Measurements from ENCODE around the gene GCK.

Gene GCK

DNA sequence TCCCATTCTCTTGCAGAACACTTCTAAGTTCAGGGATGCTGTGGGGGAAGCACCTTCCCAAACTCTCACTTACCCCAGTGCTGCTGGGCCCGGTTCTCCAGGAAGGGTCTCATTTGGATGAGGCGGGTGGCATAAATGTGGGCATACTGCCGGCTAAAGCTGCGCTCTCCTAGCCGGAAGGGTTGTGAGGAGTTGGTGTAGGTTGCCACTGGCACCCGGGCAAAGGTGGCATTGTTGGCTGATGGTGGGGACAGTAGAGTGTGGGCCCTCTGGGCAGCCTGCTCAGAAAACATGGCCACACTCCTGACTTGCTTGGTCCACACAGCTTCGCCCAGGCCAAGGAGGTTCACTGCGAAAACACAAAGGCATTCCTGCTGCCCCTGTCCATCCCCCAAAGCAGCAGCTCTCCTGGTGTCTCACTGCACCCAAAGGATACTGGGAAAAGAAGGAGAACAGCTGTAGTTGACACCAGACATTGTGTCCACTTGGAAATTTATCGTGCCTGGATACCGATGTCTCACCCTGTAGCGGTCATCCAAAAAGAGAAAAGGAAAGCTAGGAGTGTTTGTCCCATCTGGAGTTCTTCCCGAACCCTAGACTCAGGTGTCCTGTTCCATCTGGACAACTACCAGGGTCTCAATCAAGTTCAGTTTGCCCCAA is 67.3 kb downstream of the GCK start:
- H3K4me2 ChIP-seq = peak overlapping the region; percentile 96
- peak overlapping the region; percentile 77; the same call in 1 of the 2 replicates for H3K9ac ChIP-seq
- no peak overlapping the region for H3K27ac ChIP-seq

GRCh38 chr7:44120395-44120794 is 68.8 kb downstream of the GCK start:
- H3K27ac ChIP-seq = no peak overlapping the region
- H3K9ac ChIP-seq = no peak overlapping the region
- H3K4me3 ChIP-seq (IDR thresholded peaks at IDR 0.05; ENCODE audit: insufficient read depth, low read depth, low read length) = no peak overlapping the region
- H3K27me3 ChIP-seq (ENCODE audit: insufficient read depth, low read depth) = no peaks in the 10 kb centered on the region
- peaks cover 5% of the 10 kb centered on the region; the same call in 1 of the 2 replicates for H3K36me3 ChIP-seq (ENCODE audit: insufficient read depth)
- H2AFZ ChIP-seq (ENCODE audit: low read depth) = no peak overlapping the region
- H3K79me2 ChIP-seq (ENCODE audit: insufficient read depth, low read depth) = peaks cover 31% of the 10 kb centered on the region
- TF ChIP-seq, protein P1, sequence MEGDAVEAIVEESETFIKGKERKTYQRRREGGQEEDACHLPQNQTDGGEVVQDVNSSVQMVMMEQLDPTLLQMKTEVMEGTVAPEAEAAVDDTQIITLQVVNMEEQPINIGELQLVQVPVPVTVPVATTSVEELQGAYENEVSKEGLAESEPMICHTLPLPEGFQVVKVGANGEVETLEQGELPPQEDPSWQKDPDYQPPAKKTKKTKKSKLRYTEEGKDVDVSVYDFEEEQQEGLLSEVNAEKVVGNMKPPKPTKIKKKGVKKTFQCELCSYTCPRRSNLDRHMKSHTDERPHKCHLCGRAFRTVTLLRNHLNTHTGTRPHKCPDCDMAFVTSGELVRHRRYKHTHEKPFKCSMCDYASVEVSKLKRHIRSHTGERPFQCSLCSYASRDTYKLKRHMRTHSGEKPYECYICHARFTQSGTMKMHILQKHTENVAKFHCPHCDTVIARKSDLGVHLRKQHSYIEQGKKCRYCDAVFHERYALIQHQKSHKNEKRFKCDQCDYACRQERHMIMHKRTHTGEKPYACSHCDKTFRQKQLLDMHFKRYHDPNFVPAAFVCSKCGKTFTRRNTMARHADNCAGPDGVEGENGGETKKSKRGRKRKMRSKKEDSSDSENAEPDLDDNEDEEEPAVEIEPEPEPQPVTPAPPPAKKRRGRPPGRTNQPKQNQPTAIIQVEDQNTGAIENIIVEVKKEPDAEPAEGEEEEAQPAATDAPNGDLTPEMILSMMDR (conservative IDR thresholded peaks at IDR 0.05; ENCODE audit: low read depth, low read length) = no peak
- no peak overlapping the region for H3K4me2 ChIP-seq
- H4K20me1 ChIP-seq (ENCODE audit: insufficient read depth) = no peaks in the 10 kb centered on the region
- peaks cover 22% of the 10 kb centered on the region for H3K4me1 ChIP-seq (ENCODE audit: low read depth, poor library complexity, severe bottlenecking)

More for the DNA sequence above, 67.3 kb downstream of the GCK start:
- Histone ChIP-seq H4K20me1 (ENCODE audit: insufficient read depth) (no peaks in the 10 kb centered on the region), H3K79me2 (ENCODE audit: insufficient read depth, low read depth) (peaks cover 31% of the 10 kb centered on the region), H3K27me3 (ENCODE audit: insufficient read depth, low read depth) (no peaks in the 10 kb centered on the region), H3K36me3 (ENCODE audit: insufficient read depth) (peaks cover 5% of the 10 kb centered on the region; the same call in 1 of the 2 replicates), H3K4me1 (ENCODE audit: low read depth, poor library complexity, severe bottlenecking) (peaks cover 22% of the 10 kb centered on the region), H3K4me3 (IDR thresholded peaks at IDR 0.05; ENCODE audit: insufficient read depth, low read depth, low read length) (peak overlapping the region; percentile 48), H2AFZ (ENCODE audit: low read depth) (no peak overlapping the region)
- TF ChIP-seq, protein P1 (conservative IDR thresholded peaks at IDR 0.05; ENCODE audit: low read depth, low read length) = no peak

- H3K27ac ChIP-seq = no peak overlapping the region
- H3K4me1 ChIP-seq (ENCODE audit: low read depth, poor library complexity, severe bottlenecking) = peaks cover 22% of the 10 kb centered on the region
- TF ChIP-seq, protein P1 (conservative IDR thresholded peaks at IDR 0.05; ENCODE audit: low read depth, low read length) = no peak
- no peaks in the 10 kb centered on the region for H3K27me3 ChIP-seq (ENCODE audit: insufficient read depth, low read depth)
- H3K36me3 ChIP-seq (ENCODE audit: insufficient read depth) = peaks cover 5% of the 10 kb centered on the region; the same call in 1 of the 2 replicates
- peaks cover 31% of the 10 kb centered on the region for H3K79me2 ChIP-seq (ENCODE audit: insufficient read depth, low read depth)
- H4K20me1 ChIP-seq (ENCODE audit: insufficient read depth) = no peaks in the 10 kb centered on the region
- H3K4me2 ChIP-seq = no peak overlapping the region
- H3K4me3 ChIP-seq (IDR thresholded peaks at IDR 0.05; ENCODE audit: insufficient read depth, low read depth, low read length) = no peak overlapping the region
- no peak overlapping the region for H2AFZ ChIP-seq (ENCODE audit: low read depth)
- no peak overlapping the region for H3K9ac ChIP-seq
These were observed 69.3 kb downstream of the GCK start for GRCh38 chr7:44119829-44120380.

DNA sequence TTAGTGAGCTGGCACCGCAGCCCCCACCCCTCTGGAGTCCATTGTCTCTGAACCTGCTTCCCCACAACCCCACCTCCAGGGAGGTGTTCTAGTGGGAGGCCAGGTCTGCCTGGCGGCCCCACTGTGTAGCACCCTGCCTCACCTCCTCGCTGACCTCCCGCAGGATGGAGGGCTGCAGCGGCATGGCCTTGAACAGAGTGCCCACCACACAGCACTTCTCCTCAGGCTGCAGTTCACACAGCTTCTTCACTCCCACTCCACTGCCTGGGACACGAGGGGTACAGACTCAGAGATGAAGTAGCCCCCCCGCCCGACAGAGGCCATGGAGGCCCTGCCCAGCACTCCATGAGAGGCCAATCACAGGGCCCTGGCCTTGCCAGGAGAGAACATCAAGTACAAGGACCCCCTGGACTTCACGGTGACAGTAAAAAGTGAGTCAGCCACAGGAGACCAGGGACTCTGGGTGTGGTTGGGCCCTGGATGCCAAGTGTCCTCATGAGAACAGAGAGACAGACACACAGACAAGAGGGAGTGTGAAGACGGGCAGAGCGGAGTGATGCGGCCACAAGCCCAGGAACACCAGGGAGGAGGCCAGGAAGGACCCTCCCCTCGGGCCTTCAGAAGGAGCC is 71.3 kb downstream of the GCK start:
- H2AFZ ChIP-seq (ENCODE audit: low read depth) = no peak overlapping the region
- H4K20me1 ChIP-seq (ENCODE audit: insufficient read depth) = no peaks in the 10 kb centered on the region
- no peak overlapping the region for H3K27ac ChIP-seq
- peaks cover 17% of the 10 kb centered on the region for H3K4me1 ChIP-seq (ENCODE audit: low read depth, poor library complexity, severe bottlenecking)
- H3K27me3 ChIP-seq (ENCODE audit: insufficient read depth, low read depth) = no peaks in the 10 kb centered on the region
- peaks cover 29% of the 10 kb centered on the region for H3K79me2 ChIP-seq (ENCODE audit: insufficient read depth, low read depth)
- H3K9ac ChIP-seq = no peak overlapping the region
- peaks cover 5% of the 10 kb centered on the region; the same call in 1 of the 2 replicates for H3K36me3 ChIP-seq (ENCODE audit: insufficient read depth)
- no peak overlapping the region for H3K4me3 ChIP-seq (IDR thresholded peaks at IDR 0.05; ENCODE audit: insufficient read depth, low read depth, low read length)
- no peak overlapping the region for H3K4me2 ChIP-seq
- TF ChIP-seq, protein P1 (conservative IDR thresholded peaks at IDR 0.05; ENCODE audit: low read depth, low read length) = no peak

All from KMS-11 (cell line).